ENCODE measurements around the gene DBP. TPM values are rescaled to one million over a fixed set of nuclear protein-coding genes. Genes with fewer than 3 reads are reported as not detected.
"Not testable (repeated sequence)": the region's sequence is repeated elsewhere in the genome, so short reads cannot be mapped to it uniquely, and the experiment has no call there.

Gene DBP
- total RNA-seq, 1 experiment from 2014 or later: 12.0 TPM

GRCh38 chr19:48680436-48681126, 43.4 kb upstream of the DBP start (continued):
- TF ChIP-seq, protein P1, sequence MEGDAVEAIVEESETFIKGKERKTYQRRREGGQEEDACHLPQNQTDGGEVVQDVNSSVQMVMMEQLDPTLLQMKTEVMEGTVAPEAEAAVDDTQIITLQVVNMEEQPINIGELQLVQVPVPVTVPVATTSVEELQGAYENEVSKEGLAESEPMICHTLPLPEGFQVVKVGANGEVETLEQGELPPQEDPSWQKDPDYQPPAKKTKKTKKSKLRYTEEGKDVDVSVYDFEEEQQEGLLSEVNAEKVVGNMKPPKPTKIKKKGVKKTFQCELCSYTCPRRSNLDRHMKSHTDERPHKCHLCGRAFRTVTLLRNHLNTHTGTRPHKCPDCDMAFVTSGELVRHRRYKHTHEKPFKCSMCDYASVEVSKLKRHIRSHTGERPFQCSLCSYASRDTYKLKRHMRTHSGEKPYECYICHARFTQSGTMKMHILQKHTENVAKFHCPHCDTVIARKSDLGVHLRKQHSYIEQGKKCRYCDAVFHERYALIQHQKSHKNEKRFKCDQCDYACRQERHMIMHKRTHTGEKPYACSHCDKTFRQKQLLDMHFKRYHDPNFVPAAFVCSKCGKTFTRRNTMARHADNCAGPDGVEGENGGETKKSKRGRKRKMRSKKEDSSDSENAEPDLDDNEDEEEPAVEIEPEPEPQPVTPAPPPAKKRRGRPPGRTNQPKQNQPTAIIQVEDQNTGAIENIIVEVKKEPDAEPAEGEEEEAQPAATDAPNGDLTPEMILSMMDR (IDR thresholded peaks at IDR 0.05): no peak
- no peak for TF ChIP-seq JAZF1 (CRISPR knock-in tag; IDR thresholded peaks at IDR 0.05)
- TF ChIP-seq FOXJ3 (CRISPR knock-in tag; IDR thresholded peaks at IDR 0.05; ENCODE audit: borderline replicate concordance): no peak
- TF ChIP-seq HMGXB4 (CRISPR knock-in tag; IDR thresholded peaks at IDR 0.05): no peak
- TF ChIP-seq RELA (CRISPR knock-in tag; IDR thresholded peaks at IDR 0.05; ENCODE audit: borderline replicate concordance): no peak
- TF ChIP-seq MLX (CRISPR knock-in tag; IDR thresholded peaks at IDR 0.05): no peak
- TF ChIP-seq ATF2 (CRISPR knock-in tag; IDR thresholded peaks at IDR 0.05; ENCODE audit: borderline replicate concordance, low read depth): no peak
- TF ChIP-seq NFYB (CRISPR knock-in tag; conservative IDR thresholded peaks at IDR 0.05; ENCODE audit: low read depth): no peak

GRCh38 chr19:48680006-48680405, 42.8 kb upstream of the DBP start:
- H3K27ac Mint-ChIP-seq; H3K4me3 Mint-ChIP-seq; DNase-seq (ENCODE audit: low spot score); CTCF ChIA-PET; POLR2A ChIA-PET; ATAC-seq; H3K27me3 Mint-ChIP-seq (ENCODE audit: low read depth); H3K36me3 Mint-ChIP-seq; H3K4me1 Mint-ChIP-seq; H3K9me3 Mint-ChIP-seq: not testable (repeated sequence)

DNA sequence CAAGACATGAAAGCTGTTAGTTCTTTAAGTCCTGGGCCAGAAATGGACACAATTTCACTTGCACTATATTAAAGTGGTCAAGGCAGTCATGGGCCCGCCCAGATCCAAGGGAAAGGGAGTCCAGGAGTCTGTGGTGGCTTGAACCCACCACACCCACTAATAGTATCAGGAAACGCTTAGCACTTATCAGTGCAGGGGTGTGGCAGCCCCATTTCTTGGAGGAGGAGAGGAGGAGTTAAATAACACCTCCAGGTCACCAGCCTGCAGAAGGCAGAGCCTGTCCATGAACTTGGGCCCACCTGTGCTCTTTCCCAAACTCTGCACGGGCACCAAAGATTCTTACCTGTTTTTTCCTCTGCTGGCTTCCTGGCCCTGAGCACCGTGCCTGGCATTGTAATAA, 41.0 kb upstream of the DBP start:
- H3K9me3 Mint-ChIP-seq: no peaks in the 10 kb centered on the region
- no peak for ATAC-seq
- H3K4me1 Mint-ChIP-seq: peaks cover 26% of the 10 kb centered on the region
- POLR2A ChIA-PET: no interaction called here
- CTCF ChIA-PET: interaction anchor here (1.6 kb wide), 1 partner anchor 33 kb away, joined by 5 read pairs; no protein-coding TSS in a partner anchor
- no peak overlapping the region for H3K4me3 Mint-ChIP-seq
- H3K36me3 Mint-ChIP-seq: no peaks in the 10 kb centered on the region
- TF ChIP-seq MLX (CRISPR knock-in tag; IDR thresholded peaks at IDR 0.05) (no peak), ZNF219 (CRISPR knock-in tag; IDR thresholded peaks at IDR 0.05; ENCODE audit: borderline replicate concordance) (no peak)
- H3K27ac Mint-ChIP-seq: no peak overlapping the region
- DNase-seq (ENCODE audit: low spot score): no peak
- H3K27me3 Mint-ChIP-seq (ENCODE audit: low read depth): peaks cover 15% of the 10 kb centered on the region

DNA sequence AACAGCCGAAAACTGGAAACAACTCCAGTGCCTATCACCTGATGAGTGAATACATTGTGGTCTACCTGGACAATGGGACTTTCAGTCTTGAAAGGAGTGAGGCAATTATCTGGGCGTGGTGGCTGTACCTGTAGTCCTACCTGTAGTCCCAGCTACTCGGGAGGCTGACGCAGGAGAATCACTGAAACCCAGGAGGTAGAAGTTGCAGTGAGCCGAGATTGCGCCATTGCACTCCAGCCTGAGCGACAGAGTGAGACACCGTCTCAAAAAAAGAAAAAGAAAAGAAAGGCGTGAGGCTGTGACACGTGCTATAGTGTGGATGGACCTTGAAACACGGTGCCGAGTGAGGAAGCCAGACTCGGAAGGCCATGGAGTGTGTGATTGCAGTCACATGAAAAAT, 39.7 kb upstream of the DBP start:
- H3K27me3 Mint-ChIP-seq (ENCODE audit: low read depth): peaks cover 15% of the 10 kb centered on the region
- H3K4me3 Mint-ChIP-seq: no peak overlapping the region
- H3K4me1 Mint-ChIP-seq: peaks cover 26% of the 10 kb centered on the region
- CTCF ChIA-PET: interaction anchor here (1.0 to 4.0 kb wide), 6 partner anchors 19 to 749 kb away, joined by 3 to 56 read pairs (median 14); partner anchors contain the start of gene FUT2
- H3K36me3 Mint-ChIP-seq: no peaks in the 10 kb centered on the region
- ATAC-seq: no peak
- DNase-seq (ENCODE audit: low spot score): no peak
- no peak overlapping the region for H3K27ac Mint-ChIP-seq
- no peaks in the 10 kb centered on the region for H3K9me3 Mint-ChIP-seq
- POLR2A ChIA-PET: no interaction called here
- no peak for TF ChIP-seq GRHL2 (CRISPR knock-in tag; IDR thresholded peaks at IDR 0.05; ENCODE audit: insufficient replicate concordance, severe bottlenecking)
- no peak for TF ChIP-seq CREB1 (CRISPR knock-in tag; IDR thresholded peaks at IDR 0.05)
- no peak for TF ChIP-seq TEAD4 (CRISPR knock-in tag; IDR thresholded peaks at IDR 0.05)
- TF ChIP-seq ATF2 (CRISPR knock-in tag; IDR thresholded peaks at IDR 0.05; ENCODE audit: borderline replicate concordance, low read depth): no peak
- no peak for TF ChIP-seq JAZF1 (CRISPR knock-in tag; IDR thresholded peaks at IDR 0.05)
- TF ChIP-seq SMAD4 (CRISPR knock-in tag; IDR thresholded peaks at IDR 0.05): no peak
- TF ChIP-seq ZMAT4 (CRISPR knock-in tag; IDR thresholded peaks at IDR 0.05): no peak
- TF ChIP-seq MAX (CRISPR knock-in tag; IDR thresholded peaks at IDR 0.05): no peak
- TF ChIP-seq FOXJ3 (CRISPR knock-in tag; IDR thresholded peaks at IDR 0.05; ENCODE audit: borderline replicate concordance): no peak
- TF ChIP-seq, protein P2, sequence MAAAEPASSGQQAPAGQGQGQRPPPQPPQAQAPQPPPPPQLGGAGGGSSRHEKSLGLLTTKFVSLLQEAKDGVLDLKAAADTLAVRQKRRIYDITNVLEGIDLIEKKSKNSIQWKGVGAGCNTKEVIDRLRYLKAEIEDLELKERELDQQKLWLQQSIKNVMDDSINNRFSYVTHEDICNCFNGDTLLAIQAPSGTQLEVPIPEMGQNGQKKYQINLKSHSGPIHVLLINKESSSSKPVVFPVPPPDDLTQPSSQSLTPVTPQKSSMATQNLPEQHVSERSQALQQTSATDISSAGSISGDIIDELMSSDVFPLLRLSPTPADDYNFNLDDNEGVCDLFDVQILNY (CRISPR knock-in tag; IDR thresholded peaks at IDR 0.05): no peak
- TF ChIP-seq ELF4 (CRISPR knock-in tag; IDR thresholded peaks at IDR 0.05; ENCODE audit: low read depth): no peak

Measured in WTC11 (cell line).